HFFc6 (cell line): ENCODE results near the gene POP5. TPM values are rescaled to one million over a fixed set of nuclear protein-coding genes. Genes with fewer than 3 reads are reported as not detected.
"Not testable (repeated sequence)": the region's sequence is repeated elsewhere in the genome, so short reads cannot be mapped to it uniquely, and the experiment has no call there.

Experiments used
- DNase-seq: peaks from one replicate; pipeline ENCODE4 v3.0.0-alpha.2; 2018
- H3K27ac Mint-ChIP-seq: 2 replicates; pipeline ENCODE4 v1.8.0; 2020; ENCODE audit warnings: mild to moderate bottlenecking, mixed read lengths
- H3K27me3 Mint-ChIP-seq: 2 replicates; pipeline ENCODE4 v1.8.0; 2021; ENCODE audit warnings: mild to moderate bottlenecking, moderate library complexity, mixed read lengths; ENCODE audit not compliant: insufficient read depth
- H3K36me3 Mint-ChIP-seq: 2 replicates; pipeline ENCODE4 v1.8.0; 2021; ENCODE audit warnings: low read depth, mixed read lengths
- H3K4me1 Mint-ChIP-seq: 2 replicates; pipeline ENCODE4 v1.8.0; 2020; ENCODE audit warnings: low read depth, mixed read lengths
- H3K4me3 Mint-ChIP-seq: 2 replicates; pipeline ENCODE4 v1.8.0; 2020; ENCODE audit warnings: mild to moderate bottlenecking, moderate library complexity, mixed read lengths
- H3K9me3 Mint-ChIP-seq: 2 replicates; pipeline ENCODE4 v1.8.0; 2020; ENCODE audit warnings: mild to moderate bottlenecking, mixed read lengths
- total RNA-seq, 6 experiments: library from RNA; stranded (reverse); fragmentation: NEBNext Ultra II Directional; extraction: Animal tissue kit (Norgen Biotek cat#: 25700); gene quantifications; 2 replicates in 1 of 6; 3 replicates in 5 of 6; pipeline ENCODE4 v1.2.3, GENCODE V29; 2021
- TF ChIP-seq, protein P1 (sequence below): fragments of 200-600 bp; sonication (generic); IDR thresholded peaks from 2 replicates; pipeline ENCODE4 v1.5.0; 2021; ENCODE audit warnings: antibody characterized with exemption, mild to moderate bottlenecking

POP5 gene
- total RNA-seq, 6 experiments from 2014 or later, result 56.5 to 63.4 (median 60.6) TPM

DNA sequence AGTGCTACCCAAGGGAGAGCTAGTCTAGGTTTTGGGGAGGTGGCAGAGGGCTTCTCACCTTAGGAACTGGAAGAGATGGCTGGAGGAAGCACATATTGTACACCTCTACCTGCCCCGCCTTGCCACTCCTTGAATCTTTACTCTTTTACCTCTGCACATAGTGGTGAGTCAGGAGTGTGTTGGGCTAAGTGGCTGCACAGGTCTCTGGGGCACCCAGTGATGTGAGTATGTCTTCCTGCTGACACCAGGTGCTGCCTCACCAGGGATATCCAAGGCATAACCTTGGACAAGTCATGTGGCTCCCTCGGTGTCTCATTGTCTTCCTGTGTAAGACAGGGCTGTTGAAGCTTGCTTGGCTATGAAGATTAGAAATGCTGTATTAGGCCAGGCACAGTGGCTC, 39.4 kb upstream of the POP5 start:
- TF ChIP-seq, protein P1, sequence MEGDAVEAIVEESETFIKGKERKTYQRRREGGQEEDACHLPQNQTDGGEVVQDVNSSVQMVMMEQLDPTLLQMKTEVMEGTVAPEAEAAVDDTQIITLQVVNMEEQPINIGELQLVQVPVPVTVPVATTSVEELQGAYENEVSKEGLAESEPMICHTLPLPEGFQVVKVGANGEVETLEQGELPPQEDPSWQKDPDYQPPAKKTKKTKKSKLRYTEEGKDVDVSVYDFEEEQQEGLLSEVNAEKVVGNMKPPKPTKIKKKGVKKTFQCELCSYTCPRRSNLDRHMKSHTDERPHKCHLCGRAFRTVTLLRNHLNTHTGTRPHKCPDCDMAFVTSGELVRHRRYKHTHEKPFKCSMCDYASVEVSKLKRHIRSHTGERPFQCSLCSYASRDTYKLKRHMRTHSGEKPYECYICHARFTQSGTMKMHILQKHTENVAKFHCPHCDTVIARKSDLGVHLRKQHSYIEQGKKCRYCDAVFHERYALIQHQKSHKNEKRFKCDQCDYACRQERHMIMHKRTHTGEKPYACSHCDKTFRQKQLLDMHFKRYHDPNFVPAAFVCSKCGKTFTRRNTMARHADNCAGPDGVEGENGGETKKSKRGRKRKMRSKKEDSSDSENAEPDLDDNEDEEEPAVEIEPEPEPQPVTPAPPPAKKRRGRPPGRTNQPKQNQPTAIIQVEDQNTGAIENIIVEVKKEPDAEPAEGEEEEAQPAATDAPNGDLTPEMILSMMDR, result no peak
- H3K36me3 Mint-ChIP-seq, result no peaks in the 10 kb centered on the region
- H3K27me3 Mint-ChIP-seq, result peaks cover 31% of the 10 kb centered on the region
- no peak for DNase-seq
- no peak overlapping the region for H3K4me3 Mint-ChIP-seq
- no peaks in the 10 kb centered on the region for H3K4me1 Mint-ChIP-seq
- H3K9me3 Mint-ChIP-seq, result no peaks in the 10 kb centered on the region
- H3K27ac Mint-ChIP-seq, result no peak overlapping the region

DNA sequence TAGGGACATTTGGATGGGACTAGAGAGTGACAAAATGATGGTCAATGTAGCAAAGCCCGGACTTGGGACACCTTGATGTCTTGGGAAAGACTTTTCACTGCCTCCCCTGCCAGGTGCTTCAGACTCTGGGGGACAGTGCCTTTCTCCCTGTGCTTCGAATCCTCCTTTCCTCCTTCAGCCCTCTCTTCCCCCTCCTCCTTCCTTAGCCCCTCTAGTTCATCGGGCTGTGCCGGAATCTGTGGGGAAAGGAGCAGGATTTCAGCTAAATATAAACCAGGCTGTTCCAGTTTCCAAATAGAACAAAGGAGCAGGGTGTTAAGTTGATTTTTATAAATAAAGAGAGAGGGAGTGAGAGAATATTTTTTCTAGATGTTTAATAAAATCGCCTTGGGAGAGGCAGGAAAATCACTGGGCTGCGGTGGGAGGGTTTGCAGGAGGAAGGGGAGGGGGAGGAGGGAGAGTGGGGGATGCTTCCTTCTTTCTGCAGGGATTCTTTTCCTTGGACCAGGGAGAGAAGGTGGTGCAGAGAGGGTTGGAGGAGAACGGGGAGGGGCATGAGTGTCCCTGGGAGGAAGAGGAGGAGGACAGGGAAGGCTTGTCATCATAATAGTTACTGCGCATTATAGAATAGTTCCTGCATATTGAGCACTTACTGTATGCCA, 37.9 kb upstream of the POP5 start:
- peaks cover 31% of the 10 kb centered on the region for H3K27me3 Mint-ChIP-seq
- no peak for DNase-seq
- H3K9me3 Mint-ChIP-seq, result no peaks in the 10 kb centered on the region
- H3K36me3 Mint-ChIP-seq, result no peaks in the 10 kb centered on the region
- no peak overlapping the region for H3K27ac Mint-ChIP-seq
- H3K4me3 Mint-ChIP-seq, result no peak overlapping the region
- no peaks in the 10 kb centered on the region for H3K4me1 Mint-ChIP-seq
- TF ChIP-seq, protein P1, result no peak

DNA sequence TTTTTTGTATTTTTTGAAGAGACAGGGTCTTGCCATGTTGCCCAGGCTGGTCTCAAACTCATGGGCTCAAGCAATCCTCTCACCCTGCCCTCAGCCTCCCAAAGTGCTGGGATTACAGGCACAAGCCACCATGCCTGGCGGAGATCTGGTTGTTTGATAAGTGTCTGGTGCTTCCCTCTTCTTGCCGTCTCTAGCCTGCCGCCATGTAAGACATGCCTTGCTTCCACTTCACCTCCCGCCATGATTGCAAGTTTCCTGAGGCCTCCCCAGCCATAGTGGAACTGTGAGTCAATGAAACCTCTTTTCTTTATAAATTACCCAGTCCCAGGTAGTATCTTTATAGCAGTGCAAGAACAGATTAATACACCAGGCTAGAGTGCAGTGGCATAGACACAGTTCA, 36.6 kb upstream of the POP5 start:
- H3K9me3 Mint-ChIP-seq, H3K4me3 Mint-ChIP-seq, H3K4me1 Mint-ChIP-seq: not testable (repeated sequence)

DNA sequence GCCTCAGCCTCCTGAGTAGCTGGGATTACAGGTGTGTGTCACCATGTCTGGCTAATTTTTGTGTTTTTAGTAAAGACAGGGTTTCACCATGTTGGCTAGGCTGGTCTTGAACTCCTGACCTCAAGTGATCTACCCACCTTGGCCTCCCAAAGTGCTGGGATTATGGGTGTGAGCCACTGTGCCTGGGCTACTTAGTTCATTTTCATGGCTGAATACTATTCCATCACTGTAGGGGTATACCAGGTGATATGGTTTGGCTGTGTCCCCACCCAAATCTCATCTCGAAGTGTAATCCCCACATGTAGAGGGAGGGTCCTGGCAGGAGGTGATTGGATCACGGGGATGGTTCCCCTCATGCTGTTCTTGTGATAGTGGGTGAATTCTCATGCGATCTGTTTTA, 36.0 kb upstream of the POP5 start:
- not testable (repeated sequence) for H3K4me3 Mint-ChIP-seq, H3K9me3 Mint-ChIP-seq, DNase-seq, H3K4me1 Mint-ChIP-seq, H3K27ac Mint-ChIP-seq, H3K36me3 Mint-ChIP-seq
- H3K27me3 Mint-ChIP-seq, result peaks cover 40% of the 10 kb centered on the region

More for the DNA sequence above, 36.6 kb upstream of the POP5 start:
- not testable (repeated sequence) for DNase-seq, H3K36me3 Mint-ChIP-seq, H3K27ac Mint-ChIP-seq
- peaks cover 34% of the 10 kb centered on the region for H3K27me3 Mint-ChIP-seq

DNA sequence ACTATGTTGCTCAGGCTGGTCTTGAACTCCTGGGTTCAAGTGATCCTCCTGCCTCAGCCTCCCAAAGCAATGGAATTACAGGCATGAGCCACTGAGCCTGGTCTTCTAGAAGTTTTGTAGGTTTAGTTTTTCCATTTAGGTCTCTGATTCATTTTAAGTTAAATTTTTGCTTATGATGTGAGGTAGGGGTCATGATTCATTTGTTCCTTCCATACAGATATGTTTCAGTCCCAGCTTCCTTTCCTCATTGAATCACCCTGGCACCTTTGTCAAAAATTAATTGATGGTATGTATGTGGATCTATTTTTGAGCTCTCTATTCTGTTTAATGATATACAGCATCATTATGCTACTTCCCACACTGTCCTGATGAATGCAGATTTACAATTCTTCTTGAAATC, 33.6 kb upstream of the POP5 start:
- Mint-ChIP-seq H3K4me3 (no peak overlapping the region), H3K9me3 (no peaks in the 10 kb centered on the region), H3K4me1 (no peaks in the 10 kb centered on the region), H3K27me3 (peaks cover 42% of the 10 kb centered on the region), H3K36me3 (no peaks in the 10 kb centered on the region), H3K27ac (no peak overlapping the region)
- no peak for DNase-seq
- TF ChIP-seq, protein P1, result no peak

DNA sequence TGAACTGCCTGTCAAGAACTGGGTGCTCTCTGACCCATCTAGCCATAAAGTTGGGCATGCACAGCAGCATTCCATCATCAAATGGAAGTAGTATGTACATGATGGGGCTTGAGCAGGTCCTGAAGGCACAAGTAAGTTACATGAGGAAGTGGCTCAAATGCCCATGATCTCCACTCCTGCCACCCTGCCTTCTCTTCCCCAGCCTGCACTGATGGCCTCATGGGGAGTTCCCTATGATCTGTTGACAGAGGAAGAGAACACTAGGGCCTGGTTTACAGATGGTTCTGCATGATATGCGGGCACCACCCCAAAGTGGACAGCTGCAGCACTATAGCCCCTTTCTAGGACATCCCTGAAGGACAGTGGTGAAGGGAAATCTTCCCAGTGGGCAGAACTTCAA, 30.3 kb upstream of the POP5 start:
- not testable (repeated sequence) for DNase-seq, H3K4me3 Mint-ChIP-seq, H3K27ac Mint-ChIP-seq, H3K9me3 Mint-ChIP-seq, H3K4me1 Mint-ChIP-seq, H3K36me3 Mint-ChIP-seq
- H3K27me3 Mint-ChIP-seq, result peaks cover 55% of the 10 kb centered on the region

DNA sequence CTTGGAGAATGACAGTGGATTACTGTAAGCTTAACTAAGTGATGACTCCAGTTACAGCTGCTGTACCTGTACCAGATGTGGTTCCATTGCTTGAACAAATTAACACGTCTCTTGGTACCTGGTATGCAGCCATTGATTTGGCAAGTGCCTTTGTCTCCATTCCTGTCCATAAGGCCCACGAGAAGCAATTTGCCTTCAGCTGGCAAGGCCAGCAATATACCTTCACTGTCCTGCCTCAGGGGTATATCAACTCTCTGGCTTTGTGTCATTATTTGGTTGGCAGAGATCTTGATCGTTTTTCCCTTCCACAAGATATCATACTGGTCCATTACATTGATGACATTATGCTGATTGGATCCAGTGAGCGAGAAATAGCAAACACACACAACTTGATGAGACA, 29.4 kb upstream of the POP5 start:
- no peaks in the 10 kb centered on the region for H3K36me3 Mint-ChIP-seq
- H3K9me3 Mint-ChIP-seq, result no peaks in the 10 kb centered on the region
- DNase-seq, result no peak
- no peak overlapping the region for H3K4me3 Mint-ChIP-seq
- H3K27ac Mint-ChIP-seq, result no peak overlapping the region
- H3K27me3 Mint-ChIP-seq, result peaks cover 62% of the 10 kb centered on the region
- no peaks in the 10 kb centered on the region for H3K4me1 Mint-ChIP-seq
- TF ChIP-seq, protein P1, result no peak

DNA sequence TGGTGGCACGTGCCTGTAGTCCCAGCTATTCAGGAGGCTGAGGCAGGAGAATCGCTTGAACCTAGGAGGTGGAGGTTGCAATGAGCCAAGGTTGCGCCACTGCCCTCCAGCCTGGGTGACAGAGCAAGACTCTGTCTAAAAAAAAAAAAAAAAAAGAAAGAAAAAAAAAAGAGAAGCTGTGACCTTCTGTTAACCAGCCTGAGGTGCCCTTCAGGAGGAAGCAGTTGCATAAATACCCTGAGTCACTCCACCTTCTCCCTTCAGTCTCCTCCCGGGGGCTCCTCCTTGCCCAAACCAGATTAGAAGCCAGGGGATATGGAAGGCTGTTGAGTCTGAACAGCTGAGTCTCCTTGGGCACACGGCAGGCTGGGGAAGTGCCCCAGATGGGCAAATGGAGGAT, 21.2 kb upstream of the POP5 start:
- H3K27me3 Mint-ChIP-seq, result peaks cover 43% of the 10 kb centered on the region
- H3K27ac Mint-ChIP-seq, DNase-seq, H3K36me3 Mint-ChIP-seq, H3K4me1 Mint-ChIP-seq, H3K9me3 Mint-ChIP-seq, H3K4me3 Mint-ChIP-seq: not testable (repeated sequence)
